HG03439 (cell line): ENCODE results near the gene LAMA3.

Source experiments
- ATAC-seq: cut with Tn5 transposase; IDR thresholded peaks from one replicate; pipeline ENCODE4 v1.9.1; 2021; ENCODE audit warnings: mild to moderate bottlenecking, moderate library complexity; ENCODE audit not compliant: unreplicated experiment

LAMA3 gene

GRCh38 chr18:23870676-23871380 lies 181.6 kb downstream of the LAMA3 start:
- no peak for ATAC-seq

DNA sequence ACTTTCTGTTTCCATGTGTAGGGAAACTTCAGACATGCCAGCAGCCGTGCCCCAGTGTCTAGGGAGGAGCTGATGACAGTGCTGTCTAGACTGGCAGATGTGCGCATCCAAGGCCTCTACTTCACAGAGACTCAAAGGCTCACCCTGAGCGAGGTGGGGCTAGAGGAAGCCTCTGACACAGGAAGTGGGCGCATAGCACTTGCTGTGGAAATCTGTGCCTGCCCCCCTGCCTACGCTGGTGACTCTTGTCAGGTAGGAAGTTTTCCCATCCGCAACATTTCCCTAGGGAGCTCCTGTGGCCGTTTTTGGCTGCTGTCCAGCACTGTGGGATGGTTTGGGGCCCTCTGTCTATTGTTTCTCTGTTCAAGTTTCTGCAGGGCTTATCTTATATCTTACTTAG lies 182.2 kb downstream of the LAMA3 start:
- ATAC-seq: no peak

DNA sequence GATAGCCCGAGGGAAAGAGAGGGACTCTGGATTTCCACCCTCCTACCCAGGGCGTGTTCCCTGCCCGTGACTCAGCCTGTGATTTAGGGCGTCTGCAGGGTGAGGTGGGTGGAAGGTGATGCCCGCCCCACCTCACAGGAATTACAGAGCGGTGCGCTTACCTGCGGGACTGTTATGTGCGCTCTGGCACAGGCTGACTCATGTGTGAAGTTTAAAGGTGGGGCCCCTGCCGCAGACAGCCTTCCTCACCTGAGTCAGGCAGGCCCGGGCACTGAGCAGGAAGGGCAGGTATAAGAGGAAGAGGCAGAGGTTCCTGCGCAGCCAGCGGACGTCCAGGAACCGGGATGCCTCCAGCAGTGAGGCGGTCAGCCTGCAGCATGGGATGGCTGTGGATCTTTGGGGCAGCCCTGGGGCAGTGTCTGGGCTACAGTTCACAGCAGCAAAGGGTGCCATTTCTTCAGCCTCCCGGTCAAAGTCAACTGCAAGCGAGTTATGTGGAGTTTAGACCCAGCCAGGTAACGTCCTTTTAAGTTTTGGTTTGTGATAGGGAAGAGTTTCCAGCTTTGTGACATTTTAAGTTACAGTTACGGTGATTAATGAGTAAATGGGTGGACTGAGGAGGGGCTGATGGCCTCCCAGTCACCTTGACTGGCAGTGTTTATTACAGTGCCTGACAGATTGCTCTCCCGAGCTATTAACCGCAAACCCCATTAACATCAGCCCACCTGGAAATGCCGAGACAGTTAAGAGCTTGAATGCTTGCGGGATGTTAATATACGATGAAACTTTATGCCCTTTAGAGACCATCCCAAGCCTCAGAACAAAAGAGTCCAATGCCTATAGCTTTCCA lies 183.7 kb downstream of the LAMA3 start:
- no peak for ATAC-seq

DNA sequence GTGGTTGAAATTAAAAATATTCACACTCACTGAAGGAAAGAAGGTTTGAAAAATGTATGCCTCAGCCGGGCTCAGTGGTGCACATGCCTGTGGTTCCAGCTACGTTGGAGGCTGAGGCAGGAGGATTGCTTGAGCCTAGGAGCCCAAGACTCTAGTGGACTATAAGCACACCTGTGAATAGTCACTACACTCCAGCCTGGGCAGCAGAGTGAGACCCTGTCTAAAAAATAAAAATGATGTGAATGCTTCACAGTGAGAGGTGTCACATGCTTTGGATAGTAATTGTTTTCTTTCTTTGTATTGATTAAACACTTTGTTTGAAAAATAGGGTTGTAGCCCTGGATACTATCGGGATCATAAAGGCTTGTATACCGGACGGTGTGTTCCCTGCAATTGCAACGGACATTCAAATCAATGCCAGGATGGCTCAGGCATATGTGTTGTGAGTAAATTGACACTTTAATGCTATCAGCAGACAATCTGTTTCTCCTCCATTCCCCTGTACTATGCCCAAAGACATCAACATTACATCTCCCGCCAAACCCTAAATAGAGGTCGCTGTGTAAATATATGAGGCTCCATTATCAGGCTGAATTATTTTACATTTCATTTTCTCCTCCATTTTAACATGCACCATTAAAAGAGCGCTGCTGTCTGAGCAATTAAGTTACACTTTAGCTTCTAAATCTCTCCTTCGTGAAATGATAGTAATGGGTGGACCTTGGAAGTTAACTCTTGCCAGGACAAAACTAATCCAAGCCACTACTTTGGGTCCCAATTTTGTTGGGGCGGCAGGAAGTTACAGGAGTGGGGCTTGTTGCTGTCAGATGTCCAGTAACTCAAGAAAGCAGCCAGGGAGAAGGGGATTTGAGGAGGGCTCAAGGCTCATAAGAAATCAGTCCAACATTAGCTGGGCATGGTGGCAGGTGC lies 187.0 kb downstream of the LAMA3 start:
- no peak for ATAC-seq

DNA sequence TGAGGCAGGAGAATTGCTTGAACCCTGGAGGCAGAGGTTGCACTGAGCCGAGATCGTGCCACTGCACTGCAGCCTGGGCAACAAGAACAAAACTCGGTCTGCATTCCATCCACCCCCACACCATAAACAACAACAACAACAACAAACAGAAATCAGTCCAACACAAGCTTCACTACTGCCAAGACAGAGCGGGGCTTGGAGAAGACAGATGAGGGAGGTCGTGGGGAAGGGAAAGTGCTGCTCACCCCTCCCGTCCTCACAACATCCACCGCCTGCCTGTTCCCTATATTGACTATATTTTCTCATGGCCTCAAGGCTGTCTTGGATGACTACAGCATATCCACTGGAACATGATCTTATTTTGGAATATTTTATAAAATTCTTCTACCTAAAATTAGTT lies 187.7 kb downstream of the LAMA3 start:
- no peak for ATAC-seq

DNA sequence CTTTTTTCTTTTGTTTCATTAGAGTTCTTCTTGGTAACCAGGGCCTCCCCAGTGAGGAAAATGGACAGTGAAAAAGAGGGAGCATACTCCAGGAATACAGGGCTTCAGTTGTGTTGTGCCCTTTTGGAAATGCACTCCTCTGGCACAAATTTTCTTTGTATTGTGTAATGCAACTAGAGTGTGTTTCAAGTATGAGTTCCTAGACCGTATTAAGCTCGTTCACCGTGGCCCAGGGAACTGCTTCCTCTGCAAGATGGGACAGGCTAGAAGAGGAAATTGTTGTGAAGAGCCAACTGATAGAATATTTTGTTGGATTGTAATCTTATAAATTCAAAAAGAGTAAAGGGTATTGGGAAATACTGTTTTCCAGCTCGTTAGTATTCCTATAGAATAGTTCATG lies 188.1 kb downstream of the LAMA3 start:
- no peak for ATAC-seq

- ATAC-seq: no peak
Observed at GRCh38 chr18:23878336-23878900, 189.2 kb downstream of the LAMA3 start.

- ATAC-seq: no peak
Observed at GRCh38 chr18:23879126-23879525, 189.9 kb downstream of the LAMA3 start.

DNA sequence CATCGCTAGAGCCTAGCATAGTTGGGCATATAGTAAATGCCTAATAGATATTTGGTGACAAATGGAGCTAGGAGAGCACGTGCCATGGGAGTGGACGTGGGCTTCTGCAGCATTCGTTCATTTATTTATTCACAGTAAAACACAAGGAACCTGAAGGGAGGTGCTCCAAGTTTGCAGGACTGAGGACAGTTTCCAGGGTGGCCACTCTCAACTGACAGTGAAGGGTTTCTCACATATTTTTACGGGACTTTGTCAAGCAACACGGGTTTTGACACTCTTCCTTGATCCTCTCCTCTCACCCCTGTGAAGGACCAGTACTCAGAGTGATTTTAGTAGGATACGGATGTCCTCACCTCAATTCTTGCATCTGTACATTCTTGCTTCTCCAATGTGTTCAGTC lies 190.3 kb downstream of the LAMA3 start:
- ATAC-seq: no peak

DNA sequence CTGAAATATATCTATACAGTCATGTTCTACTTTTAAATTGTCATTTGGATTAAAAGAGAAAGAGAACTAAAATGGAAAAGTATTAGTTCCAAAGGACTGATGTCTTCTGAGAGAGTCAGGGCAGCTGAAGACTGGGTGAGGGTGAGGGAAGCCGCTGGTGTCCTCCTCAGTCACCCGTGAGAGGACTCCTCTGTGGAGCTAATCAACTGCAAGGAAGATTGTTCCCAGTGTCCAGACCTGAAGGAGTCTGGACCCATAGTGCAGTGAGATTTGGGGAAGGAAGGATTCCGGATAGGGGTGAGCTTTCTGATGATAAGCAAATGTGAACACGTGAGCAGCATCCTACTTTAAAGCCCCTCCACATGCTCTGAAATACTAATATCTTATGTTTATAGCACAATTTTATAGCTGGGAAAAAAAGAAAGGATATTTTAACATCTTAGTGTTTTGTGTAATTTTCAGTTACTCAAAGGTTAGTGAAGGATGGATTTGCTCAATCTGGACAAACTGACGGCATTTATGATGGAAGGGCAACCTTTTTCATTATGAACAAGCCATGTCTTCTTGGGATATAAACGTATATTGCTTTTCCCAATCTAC lies 190.8 kb downstream of the LAMA3 start:
- ATAC-seq: no peak

GRCh38 chr18:23880931-23881617 lies 191.8 kb downstream of the LAMA3 start:
- ATAC-seq: no peak

- ATAC-seq: no peak
Observed at GRCh38 chr18:23881778-23882177, 192.5 kb downstream of the LAMA3 start.

DNA sequence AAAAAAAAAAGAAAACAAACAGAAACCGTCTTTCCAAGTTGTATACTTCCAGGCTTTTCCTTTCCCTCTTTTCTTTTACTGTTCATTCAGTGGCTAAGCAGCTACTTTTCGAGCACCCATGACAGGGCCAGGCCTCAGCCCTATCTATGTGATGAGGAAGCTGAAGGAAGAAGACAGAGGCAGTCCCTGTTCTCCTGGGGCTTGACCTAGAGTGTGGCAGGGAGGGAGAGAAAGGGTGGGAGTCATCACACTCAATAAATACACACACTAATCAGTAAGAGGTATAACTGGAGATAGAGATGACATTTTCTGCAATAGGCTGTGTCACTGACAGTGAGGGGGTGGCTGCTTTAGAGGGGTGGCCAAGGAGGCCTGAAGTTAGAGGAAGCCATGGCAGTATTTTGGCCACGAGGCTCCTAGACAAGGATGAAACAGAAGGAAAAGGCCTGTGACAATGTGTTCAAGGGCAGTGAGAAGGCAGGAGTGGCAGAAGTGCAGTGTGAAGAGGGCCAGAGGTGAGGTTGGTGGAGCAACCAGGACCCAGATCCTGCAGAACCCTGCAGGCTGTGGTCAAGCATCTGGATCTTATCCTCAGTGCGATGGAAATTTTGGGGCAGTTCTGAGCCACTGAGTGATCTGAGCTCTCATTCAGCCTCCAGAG lies 193.5 kb downstream of the LAMA3 start:
- ATAC-seq: no peak

DNA sequence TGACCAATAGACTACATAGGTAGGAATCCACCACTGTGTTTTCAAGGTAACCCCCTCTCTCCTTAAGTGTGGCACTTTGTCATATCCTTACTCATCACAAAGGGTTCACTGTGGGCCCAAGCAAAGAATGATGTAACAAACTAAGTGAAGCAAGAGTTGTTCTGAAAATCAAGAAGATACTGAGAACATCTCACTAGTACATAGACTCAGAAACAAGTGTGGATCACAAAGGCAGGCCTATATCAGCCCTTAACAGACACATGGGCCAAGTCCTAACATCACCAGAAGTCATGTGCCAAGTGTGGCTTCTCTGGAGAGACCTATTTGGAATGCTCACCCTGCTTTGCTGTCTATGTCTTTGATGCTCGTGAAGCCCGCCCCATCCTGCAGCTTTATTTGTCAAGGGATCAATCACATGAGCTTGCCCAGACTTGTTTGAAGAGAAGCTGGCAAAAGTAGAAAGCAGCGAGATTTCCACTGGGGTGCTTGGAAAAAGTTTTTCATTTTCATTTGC lies 194.1 kb downstream of the LAMA3 start:
- no peak for ATAC-seq

DNA sequence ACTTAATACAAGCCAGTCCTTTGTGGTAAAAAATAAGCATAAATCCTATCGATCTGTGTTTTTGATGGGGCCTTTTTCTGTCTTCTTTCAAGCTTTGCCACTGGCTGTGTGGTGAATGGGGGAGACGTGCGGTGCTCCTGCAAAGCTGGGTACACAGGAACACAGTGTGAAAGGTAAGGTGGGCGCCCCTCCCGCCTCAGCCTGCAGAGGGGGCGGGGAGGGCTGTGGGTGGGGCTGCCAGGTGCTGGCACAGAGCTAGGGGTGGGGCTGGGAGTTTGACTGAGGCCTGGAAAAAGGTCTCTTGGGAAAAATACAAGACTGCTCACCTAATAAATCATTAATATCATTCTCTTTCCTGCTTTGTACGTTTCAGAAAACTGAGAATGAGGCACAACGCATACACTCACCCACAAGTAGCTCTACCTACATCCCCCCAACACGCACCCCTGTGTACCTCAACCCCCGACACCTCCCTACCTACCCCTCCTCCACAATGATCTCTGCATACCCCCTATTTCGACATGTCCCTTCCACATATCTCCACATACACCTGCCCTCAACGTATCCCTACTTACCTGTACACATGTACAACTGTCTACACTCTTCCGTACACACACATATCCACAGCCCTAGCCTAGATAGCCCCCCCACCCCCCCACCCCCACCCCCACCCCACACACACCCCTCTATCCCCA lies 195.6 kb downstream of the LAMA3 start:
- no peak for ATAC-seq

GRCh38 chr18:23885750-23886149 lies 196.5 kb downstream of the LAMA3 start:
- ATAC-seq: no peak

- ATAC-seq: no peak
Observed at GRCh38 chr18:23887035-23887434, 197.8 kb downstream of the LAMA3 start.

- ATAC-seq: no peak
Observed at GRCh38 chr18:23887493-23887892, 198.2 kb downstream of the LAMA3 start.

GRCh38 chr18:23888881-23889280 lies 199.6 kb downstream of the LAMA3 start:
- no peak for ATAC-seq
